Ovary (tissue), 3 donors: Measurements from ENCODE around the gene ARHGEF1.

Source experiments
- EP300 ChIP-seq: sonication (generic); formaldehyde crosslinking; IDR thresholded peaks from one replicate; pipeline ENCODE4 v1.6.1; 2017; ENCODE audit warnings: antibody characterized with exemption
- POLR2A ChIP-seq: fragments of 450-650 bp; IDR thresholded peaks from one replicate; pipeline ENCODE4 v1.6.1; 2017; ENCODE audit warnings: antibody characterized with exemption, mild to moderate bottlenecking, moderate library complexity
- TF ChIP-seq, protein P1 (sequence below), 3 donors: fragments of 450-650 bp in 2 of 3; fragments of 200-600 bp in 1 of 3; IDR thresholded peaks; one replicate each; pipeline versions ENCODE4 v1.5.1 to v1.8.0; 2016 to 2022; ENCODE audit warnings: antibody characterized with exemption in 3 of 3, mild to moderate bottlenecking in 1 of 3
- donor health status: DM: no; HTN: no; CAD: no.

- TF ChIP-seq, protein P1, sequence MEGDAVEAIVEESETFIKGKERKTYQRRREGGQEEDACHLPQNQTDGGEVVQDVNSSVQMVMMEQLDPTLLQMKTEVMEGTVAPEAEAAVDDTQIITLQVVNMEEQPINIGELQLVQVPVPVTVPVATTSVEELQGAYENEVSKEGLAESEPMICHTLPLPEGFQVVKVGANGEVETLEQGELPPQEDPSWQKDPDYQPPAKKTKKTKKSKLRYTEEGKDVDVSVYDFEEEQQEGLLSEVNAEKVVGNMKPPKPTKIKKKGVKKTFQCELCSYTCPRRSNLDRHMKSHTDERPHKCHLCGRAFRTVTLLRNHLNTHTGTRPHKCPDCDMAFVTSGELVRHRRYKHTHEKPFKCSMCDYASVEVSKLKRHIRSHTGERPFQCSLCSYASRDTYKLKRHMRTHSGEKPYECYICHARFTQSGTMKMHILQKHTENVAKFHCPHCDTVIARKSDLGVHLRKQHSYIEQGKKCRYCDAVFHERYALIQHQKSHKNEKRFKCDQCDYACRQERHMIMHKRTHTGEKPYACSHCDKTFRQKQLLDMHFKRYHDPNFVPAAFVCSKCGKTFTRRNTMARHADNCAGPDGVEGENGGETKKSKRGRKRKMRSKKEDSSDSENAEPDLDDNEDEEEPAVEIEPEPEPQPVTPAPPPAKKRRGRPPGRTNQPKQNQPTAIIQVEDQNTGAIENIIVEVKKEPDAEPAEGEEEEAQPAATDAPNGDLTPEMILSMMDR (IDR thresholded peaks at IDR 0.05), result no peak
- no peak for TF ChIP-seq EP300
- no peak for TF ChIP-seq POLR2A
These were observed 3.2 kb upstream of the ARHGEF1 start for GRCh38 chr19:41879670-41880328.
